ENCODE results near the gene DAGLA.
"Not testable (repeated sequence)": the region's sequence is repeated elsewhere in the genome, so short reads cannot be mapped to it uniquely, and the experiment has no call there.

Gene DAGLA

GRCh38 chr11:61679893-61680621, at the start of gene DAGLA:
TSS of gene DAGLA (plus strand) at chr11:61680391. CDS start at chr11:61720156, 39,765 bp downstream.
- DNase-seq (ENCODE audit: low spot score): peak; percentile 66

GRCh38 chr11:61632096-61632495, 48.1 kb upstream of the DAGLA start:
- DNase-seq (ENCODE audit: low spot score): no peak

DNA sequence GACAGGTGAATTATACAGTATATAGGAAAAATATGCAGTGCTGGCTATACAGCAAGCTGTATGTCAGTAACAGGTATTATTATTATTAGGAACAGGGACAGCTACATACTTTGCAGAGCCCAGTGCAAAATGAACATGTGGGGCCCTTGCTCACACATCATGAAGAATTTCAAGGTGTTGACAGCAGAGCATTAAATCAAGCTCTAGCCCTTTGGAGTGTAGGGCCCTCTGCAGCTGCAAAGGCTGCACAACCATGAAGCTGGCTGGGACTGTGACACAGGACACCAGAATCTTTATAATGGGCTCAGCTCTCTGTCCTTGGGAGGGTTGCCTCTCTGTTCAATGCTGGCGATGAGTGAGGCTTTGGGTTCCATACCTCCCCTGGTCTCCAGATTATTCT, 44.9 kb upstream of the DAGLA start:
- no peak for DNase-seq (ENCODE audit: low spot score)

DNA sequence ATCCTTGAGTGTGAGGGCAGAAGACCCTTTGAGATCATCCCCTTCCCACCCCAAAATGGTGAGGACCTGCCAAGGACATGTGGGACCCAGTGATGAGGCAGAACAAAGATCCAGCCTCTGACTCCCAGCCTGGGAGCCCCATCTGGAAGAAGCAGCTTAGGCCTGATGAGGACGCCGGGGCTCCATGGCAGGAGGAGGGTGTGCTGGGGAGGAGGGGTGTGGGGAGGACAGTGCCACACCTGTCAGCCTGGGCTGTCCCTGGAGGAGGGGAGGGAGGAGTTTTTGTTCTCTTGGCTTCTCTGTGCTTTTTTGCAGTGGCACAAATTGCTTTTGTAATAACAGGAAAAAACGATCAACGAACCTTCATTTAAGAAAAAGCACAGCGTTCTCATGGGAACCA, 44.4 kb upstream of the DAGLA start:
- no peak for DNase-seq (ENCODE audit: low spot score)

GRCh38 chr11:61636676-61637075, 43.5 kb upstream of the DAGLA start:
- DNase-seq (ENCODE audit: low spot score): no peak

GRCh38 chr11:61637277-61637676, 42.9 kb upstream of the DAGLA start:
- no peak for DNase-seq (ENCODE audit: low spot score)

DNA sequence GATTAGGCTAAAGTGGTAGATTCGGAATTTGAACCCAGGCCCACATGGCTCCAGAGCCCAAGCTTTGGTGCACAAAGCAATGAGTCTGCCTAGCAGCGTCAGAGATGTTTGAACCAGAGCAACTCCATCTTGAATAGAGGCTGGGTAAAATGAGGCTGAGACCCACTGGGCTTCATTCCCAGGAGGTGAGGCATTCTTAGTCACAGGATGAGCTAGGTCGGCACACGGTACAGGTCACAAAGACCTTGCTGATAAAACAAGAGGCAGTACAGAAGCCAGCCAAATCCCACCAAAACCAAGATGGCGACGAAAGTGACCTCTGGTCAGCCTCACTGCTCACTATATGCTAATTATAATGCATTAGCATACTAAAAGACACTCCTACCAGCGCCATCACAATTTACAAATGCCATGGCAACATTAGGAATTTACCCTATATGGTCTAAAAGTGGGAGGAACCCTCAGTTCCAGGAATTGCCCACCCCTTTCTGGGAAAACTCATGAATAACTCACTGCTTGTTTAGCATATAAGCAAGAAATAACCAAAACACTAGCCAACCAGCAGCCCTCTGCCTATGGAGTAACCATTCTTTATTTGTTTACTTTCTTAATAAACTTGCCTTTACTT, 40.3 kb upstream of the DAGLA start:
- DNase-seq (ENCODE audit: low spot score): no peak

- no peak for DNase-seq (ENCODE audit: low spot score)
Measured at GRCh38 chr11:61642162-61642561, 38.0 kb upstream of the DAGLA start.

GRCh38 chr11:61645179-61645868, 34.9 kb upstream of the DAGLA start:
- DNase-seq (ENCODE audit: low spot score): no peak

GRCh38 chr11:61647529-61647928, 32.7 kb upstream of the DAGLA start:
- DNase-seq (ENCODE audit: low spot score): no peak

- DNase-seq (ENCODE audit: low spot score): no peak
Measured at GRCh38 chr11:61650781-61651571, 29.2 kb upstream of the DAGLA start.

- DNase-seq (ENCODE audit: low spot score): no peak
Measured at GRCh38 chr11:61652135-61652534, 28.1 kb upstream of the DAGLA start.

DNA sequence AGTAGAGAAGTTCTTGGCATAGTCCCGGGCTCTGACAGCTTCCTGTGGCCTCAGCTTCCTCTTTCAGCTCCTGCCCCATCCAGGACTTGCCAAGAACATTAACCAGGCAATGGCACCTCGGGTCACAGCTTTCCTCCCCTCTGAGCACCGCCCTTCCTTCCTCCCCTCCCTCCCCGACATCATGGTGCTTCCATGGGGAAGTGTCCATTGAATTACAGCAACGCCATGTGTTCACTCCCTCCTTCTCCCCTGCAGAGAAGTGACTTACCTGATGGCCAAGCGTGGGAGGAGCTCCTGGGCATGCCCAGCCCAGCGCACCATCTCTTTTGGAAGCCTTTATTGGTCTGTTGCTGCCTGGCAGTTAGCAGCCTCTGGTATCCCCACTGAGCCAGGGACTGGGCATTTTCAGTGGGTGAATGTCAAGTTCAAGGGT, 25.8 kb upstream of the DAGLA start:
- DNase-seq (ENCODE audit: low spot score): no peak

DNA sequence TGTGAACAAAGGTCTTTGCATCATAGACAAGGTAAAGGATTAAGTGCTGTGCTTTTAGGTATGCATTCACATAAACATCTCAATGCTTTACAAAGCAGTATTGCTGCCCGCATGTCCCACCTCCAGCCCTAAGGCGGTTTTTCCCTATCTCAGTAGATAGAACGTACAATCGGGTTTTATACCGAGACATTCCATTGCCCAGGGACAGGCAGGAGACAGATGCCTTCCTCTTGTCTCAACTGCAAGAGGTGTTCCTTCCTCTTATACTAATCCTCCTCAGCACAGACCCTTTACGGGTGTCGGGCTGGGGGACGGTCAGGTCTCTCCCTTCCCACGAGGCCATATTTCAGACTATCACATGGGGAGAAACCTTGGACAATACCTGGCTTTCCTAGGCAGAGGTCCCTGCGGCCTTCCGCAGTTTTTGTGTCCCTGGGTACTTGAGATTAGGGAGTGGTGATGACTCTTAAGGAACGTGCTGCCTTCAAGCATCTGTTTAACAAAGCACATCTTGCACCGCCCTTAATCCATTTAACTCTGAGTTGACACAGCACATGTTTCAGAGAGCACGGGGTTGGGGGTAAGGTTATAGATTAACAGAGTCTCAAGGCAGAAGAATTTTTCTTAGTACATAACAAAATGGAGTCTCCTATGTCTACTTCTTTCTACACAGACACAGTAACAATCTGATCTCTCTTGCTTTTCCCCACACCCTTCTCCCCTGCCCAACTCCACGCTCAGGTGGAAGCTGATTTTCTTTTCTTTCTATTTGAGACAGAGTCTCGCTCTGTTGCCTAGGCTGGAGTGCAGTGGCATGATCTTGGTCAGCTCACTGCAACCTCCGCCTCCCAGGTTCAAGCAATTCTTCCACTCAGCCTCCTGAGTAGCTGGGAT, 24.7 kb upstream of the DAGLA start:
- not testable (repeated sequence) for DNase-seq (ENCODE audit: low spot score)

- no peak for DNase-seq (ENCODE audit: low spot score)
Measured at GRCh38 chr11:61656347-61657077, 23.7 kb upstream of the DAGLA start.

GRCh38 chr11:61657566-61658290, 22.5 kb upstream of the DAGLA start:
- DNase-seq (ENCODE audit: low spot score): peak; percentile 33

DNA sequence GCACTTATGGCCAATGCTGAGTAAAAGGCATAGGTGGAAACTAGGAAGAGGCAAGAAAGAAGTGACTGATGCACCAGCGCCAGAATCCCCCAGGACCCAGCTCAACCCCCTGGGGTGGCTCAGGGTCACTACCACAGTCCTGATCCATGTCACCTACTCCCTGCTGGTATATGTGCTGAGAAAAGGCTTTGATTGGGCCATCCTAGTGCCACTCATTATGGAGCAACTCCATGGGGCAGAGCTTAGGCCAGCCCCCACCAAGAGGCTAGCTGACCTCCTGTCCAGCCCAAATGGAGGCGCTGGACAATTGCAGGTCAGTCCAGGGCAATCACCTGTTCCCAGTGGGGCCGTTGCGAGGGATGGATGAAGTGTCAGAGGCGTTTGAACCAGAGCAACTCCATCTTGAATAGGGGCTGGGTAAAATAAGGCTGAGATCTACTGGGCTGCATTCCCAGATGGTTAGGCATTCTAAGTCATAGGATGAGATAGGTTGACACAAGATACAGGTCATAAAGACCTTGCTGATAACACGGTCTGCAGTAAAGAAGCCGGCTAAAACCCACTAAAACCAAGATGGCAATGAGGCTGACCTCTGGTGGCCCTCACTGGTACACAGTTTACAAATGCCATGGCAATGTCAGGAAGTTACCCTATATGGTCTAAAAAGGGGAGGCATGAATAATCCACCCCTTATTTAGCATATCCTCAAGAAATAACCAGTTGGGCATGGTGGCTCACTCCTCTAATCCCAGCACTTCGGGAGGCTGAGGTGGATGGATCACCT, 20.6 kb upstream of the DAGLA start:
- no peak for DNase-seq (ENCODE audit: low spot score)

DNA sequence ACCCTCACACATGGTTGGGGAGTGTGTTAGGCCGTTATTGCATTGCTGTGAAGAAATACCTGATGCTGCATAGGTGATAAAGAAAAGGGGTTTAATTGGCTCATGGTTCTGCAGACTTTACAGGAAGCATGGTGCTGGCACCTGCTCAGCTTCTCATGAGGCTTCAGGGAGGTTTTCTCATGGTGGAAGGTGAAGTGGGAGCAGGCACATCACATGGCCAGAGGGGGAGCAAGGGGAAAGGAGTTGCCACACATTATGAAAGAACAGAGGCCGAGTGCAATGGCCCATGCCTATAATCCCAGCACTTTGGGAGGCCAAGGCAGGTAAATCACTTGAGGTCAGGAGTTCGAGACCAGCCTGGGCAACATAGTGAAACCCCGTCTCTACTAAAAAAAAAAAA, 19.2 kb upstream of the DAGLA start:
- not testable (repeated sequence) for DNase-seq (ENCODE audit: low spot score)

- no peak for DNase-seq (ENCODE audit: low spot score)
Measured at GRCh38 chr11:61666684-61667297, 13.4 kb upstream of the DAGLA start.
